SK-N-SH (cell line): ENCODE data around the gene CABLES2. TPM values are rescaled to one million over a fixed set of nuclear protein-coding genes. Genes with fewer than 3 reads are reported as not detected.
A peak's percentile ranks its signal among the peaks of the same experiment; 100 is the strongest.

ENCODE experiments used
- CTCF ChIA-PET: fragments of 300-600, 350-600 bp; formaldehyde crosslinking; extraction: SDS; loops from one replicate; lab custom pipeline; 2021; lab: Yijun Ruan, JAX
- POLR2A ChIA-PET: fragments of 350-600 bp; sonication (Branson Sonifier 250); formaldehyde crosslinking; extraction: SDS; loops from one replicate; lab custom pipeline; 2020; ENCODE audit warnings: antibody characterized with exemption, inconsistent platforms; lab: Yijun Ruan, JAX
- DNase-seq: peaks from one replicate; pipeline ENCODE4 v3.0.0; 2012
- H2AFZ ChIP-seq: fragments of 200-600 bp; sonication (generic); 2 replicates; pipeline ENCODE4 v1.8.1; 2016; ENCODE audit warnings: antibody characterized with exemption, mild to moderate bottlenecking, low read depth
- H3F3A ChIP-seq: fragments of 200-600 bp; sonication (generic); replicated peaks from 2 replicates; pipeline ENCODE3; 2016; ENCODE audit warnings: antibody characterized with exemption, mild to moderate bottlenecking; ENCODE audit not compliant: insufficient read depth
- H3K27ac ChIP-seq, 2 experiments: fragments of 200-500 bp in 1 of 2; fragments of 200-600 bp in 1 of 2; sonication (Bioruptor generic) in 1 of 2; sonication (generic), shearing (Covaris generic) in 1 of 2; 2 replicates each; pipeline versions ENCODE4 v1.5.1 to v1.6.1; 2014 to 2016; ENCODE audit warnings: low read depth in 2 of 2, inconsistent platforms in 1 of 2, low read length in 1 of 2, mild to moderate bottlenecking in 1 of 2, mixed read lengths in 1 of 2
- H3K27me3 ChIP-seq: fragments of 200-600 bp; sonication (generic), shearing (Covaris generic); 2 replicates; pipeline ENCODE4 v1.6.1; 2016; ENCODE audit warnings: mixed run types; ENCODE audit not compliant: insufficient read depth
- H3K36me3 ChIP-seq, 2 experiments: fragments of 200-500 bp in 1 of 2; fragments of 200-600 bp in 1 of 2; sonication (Bioruptor generic) in 1 of 2; sonication (generic) in 1 of 2; replicated peaks in 1 of 2; 2 replicates each; pipeline versions ENCODE3 to v1.5.1; 2014 to 2016; ENCODE audit warnings: low read length in 1 of 2, mild to moderate bottlenecking in 1 of 2; ENCODE audit not compliant: insufficient read depth in 2 of 2, control insufficient read depth in 1 of 2
- H3K4me1 ChIP-seq, 2 experiments: fragments of 200-500 bp in 1 of 2; fragments of 200-600 bp in 1 of 2; sonication (Bioruptor generic) in 1 of 2; sonication (generic), shearing (Covaris generic) in 1 of 2; 2 replicates each; pipeline versions ENCODE4 v1.5.1 to v1.6.1; 2014 to 2016; ENCODE audit warnings: low read depth in 1 of 2, low read length in 1 of 2, mixed run types in 1 of 2; ENCODE audit not compliant: insufficient read depth in 2 of 2, control insufficient read depth in 1 of 2
- H3K4me2 ChIP-seq: fragments of 200-600 bp; sonication (generic), shearing (Covaris generic); 2 replicates; pipeline ENCODE4 v1.6.1; 2017; ENCODE audit warnings: mixed run types
- H3K4me3 ChIP-seq, 2 experiments: fragments of 200-500 bp in 1 of 2; fragments of 200-600 bp in 1 of 2; sonication (Bioruptor generic) in 1 of 2; sonication (generic), shearing (Covaris generic) in 1 of 2; 2 replicates each; pipeline versions ENCODE4 v1.5.1 to v1.8.1; 2014 to 2016; ENCODE audit warnings: low read depth in 2 of 2, inconsistent platforms in 1 of 2, low read length in 1 of 2, mild to moderate bottlenecking in 1 of 2, mixed read lengths in 1 of 2, moderate library complexity in 1 of 2
- H3K79me2 ChIP-seq: fragments of 200-600 bp; sonication (generic); 2 replicates; pipeline ENCODE4 v1.8.1; 2017; ENCODE audit warnings: mild to moderate bottlenecking; ENCODE audit not compliant: insufficient read depth
- H3K9ac ChIP-seq: fragments of 200-600 bp; sonication (generic); 2 replicates; pipeline ENCODE4 v1.6.1; 2017; ENCODE audit warnings: mixed run types
- H3K9me2 ChIP-seq: fragments of 200-600 bp; sonication (generic); 2 replicates; pipeline ENCODE4 v1.6.1; 2017; ENCODE audit warnings: mixed run types
- H3K9me3 ChIP-seq: fragments of 200-600 bp; sonication (generic); 2 replicates; pipeline ENCODE4 v1.6.1; 2017; ENCODE audit warnings: mixed run types, mild to moderate bottlenecking, moderate library complexity
- H4K20me1 ChIP-seq: fragments of 200-600 bp; sonication (generic); 2 replicates; pipeline ENCODE4 v1.6.1; 2017; ENCODE audit warnings: mild to moderate bottlenecking, mixed run types; ENCODE audit not compliant: insufficient read depth
- CHD2 ChIP-seq: fragments of 150-350 bp; IDR thresholded peaks from 2 replicates; pipeline ENCODE4 v1.6.1; 2018; ENCODE audit warnings: low read length; ENCODE audit not compliant: partially characterized antibody
- ELF1 ChIP-seq: IDR thresholded peaks from 2 replicates; pipeline ENCODE4 v1.4.0; 2012
- FOSL2 ChIP-seq: IDR thresholded peaks from 2 replicates; pipeline ENCODE4 v1.4.0; 2012; ENCODE audit warnings: low read depth, mild to moderate bottlenecking, moderate library complexity, borderline replicate concordance
- FOXJ3 ChIP-seq: sonication (generic); formaldehyde crosslinking; IDR thresholded peaks from 2 replicates; pipeline ENCODE4 v1.5.1; 2020; ENCODE audit warnings: mild to moderate bottlenecking, missing genetic modification reagents
- FOXM1 ChIP-seq: IDR thresholded peaks from 2 replicates; pipeline ENCODE4 v1.4.0; 2012; ENCODE audit warnings: low read depth, mild to moderate bottlenecking
- GATA2 ChIP-seq: sonication (generic); formaldehyde crosslinking; IDR thresholded peaks from 2 replicates; pipeline ENCODE4 v1.5.0; 2020; ENCODE audit warnings: mild to moderate bottlenecking, missing genetic modification reagents
- JUND ChIP-seq: IDR thresholded peaks from 2 replicates; pipeline ENCODE4 v1.4.0; 2012
- MXI1 ChIP-seq: IDR thresholded peaks from 2 replicates; pipeline ENCODE4 v1.6.1; 2012; ENCODE audit warnings: mild to moderate bottlenecking, low read depth, low read length, improper control_type of control experiment
- NFIC ChIP-seq: IDR thresholded peaks from 2 replicates; pipeline ENCODE4 v1.4.0; 2012; ENCODE audit warnings: borderline replicate concordance
- NRF1 ChIP-seq: IDR thresholded peaks from 2 replicates; pipeline ENCODE4 v1.6.1; 2012; ENCODE audit warnings: low read depth, mild to moderate bottlenecking, low read length
- POLR2AphosphoS5 ChIP-seq: IDR thresholded peaks from 2 replicates; pipeline ENCODE4 v1.6.1; 2012; ENCODE audit warnings: low read depth, low read length
- SIN3A ChIP-seq: IDR thresholded peaks from 2 replicates; pipeline ENCODE4 v1.6.1; 2012; ENCODE audit warnings: low read depth, mild to moderate bottlenecking, low read length, moderate library complexity, borderline replicate concordance
- TAF1 ChIP-seq: IDR thresholded peaks from 2 replicates; pipeline ENCODE4 v1.6.1; 2012; ENCODE audit warnings: low read depth, mild to moderate bottlenecking, low read length, moderate library complexity, borderline replicate concordance
- TCF12 ChIP-seq: IDR thresholded peaks from 2 replicates; pipeline ENCODE4 v1.4.0; 2012
- TEAD4 ChIP-seq: IDR thresholded peaks from 2 replicates; pipeline ENCODE4 v1.4.0; 2012; ENCODE audit warnings: mild to moderate bottlenecking, borderline replicate concordance; ENCODE audit not compliant: insufficient read depth
- WGBS: methylation state at CpG from one replicate; pipeline ENCODE4 v1.1.6; 2017; ENCODE audit warnings: low lambda C conversion rate; 5-methylcytosine and 5-hydroxymethylcytosine counted together
- polyA plus RNA-seq, 3 experiments: library from polyadenylated mRNA; depleted of rRNA; stranded (reverse); fragments of >200 nt; gene quantifications; 2 replicates each; pipeline ENCODE4 v1.2.3, GENCODE V29; 2012
- TF ChIP-seq, protein P1 (sequence below): IDR thresholded peaks from 2 replicates; pipeline ENCODE4 v1.6.1; 2012; ENCODE audit warnings: mild to moderate bottlenecking, low read depth, low read length, moderate library complexity
- TF ChIP-seq, protein P2 (sequence below): IDR thresholded peaks from 2 replicates; pipeline ENCODE4 v1.4.0; 2012; ENCODE audit warnings: low read depth
- TF ChIP-seq, protein P3 (sequence below): fragments of 150-350 bp; IDR thresholded peaks from 2 replicates; pipeline ENCODE4 v1.6.1; 2017; ENCODE audit warnings: antibody characterized with exemption, low read length, low read depth, borderline replicate concordance
- TF ChIP-seq, protein P4 (sequence below): IDR thresholded peaks from 2 replicates; pipeline ENCODE4 v1.4.0; 2012; ENCODE audit warnings: low read depth, borderline replicate concordance
- TF ChIP-seq, protein P5 (sequence below): IDR thresholded peaks from 2 replicates; pipeline ENCODE4; 2012

CABLES2 gene
- polyA plus RNA-seq, 1 of the 3 experiments (the other 2 are of a cell fraction) = 4.8 TPM

DNA sequence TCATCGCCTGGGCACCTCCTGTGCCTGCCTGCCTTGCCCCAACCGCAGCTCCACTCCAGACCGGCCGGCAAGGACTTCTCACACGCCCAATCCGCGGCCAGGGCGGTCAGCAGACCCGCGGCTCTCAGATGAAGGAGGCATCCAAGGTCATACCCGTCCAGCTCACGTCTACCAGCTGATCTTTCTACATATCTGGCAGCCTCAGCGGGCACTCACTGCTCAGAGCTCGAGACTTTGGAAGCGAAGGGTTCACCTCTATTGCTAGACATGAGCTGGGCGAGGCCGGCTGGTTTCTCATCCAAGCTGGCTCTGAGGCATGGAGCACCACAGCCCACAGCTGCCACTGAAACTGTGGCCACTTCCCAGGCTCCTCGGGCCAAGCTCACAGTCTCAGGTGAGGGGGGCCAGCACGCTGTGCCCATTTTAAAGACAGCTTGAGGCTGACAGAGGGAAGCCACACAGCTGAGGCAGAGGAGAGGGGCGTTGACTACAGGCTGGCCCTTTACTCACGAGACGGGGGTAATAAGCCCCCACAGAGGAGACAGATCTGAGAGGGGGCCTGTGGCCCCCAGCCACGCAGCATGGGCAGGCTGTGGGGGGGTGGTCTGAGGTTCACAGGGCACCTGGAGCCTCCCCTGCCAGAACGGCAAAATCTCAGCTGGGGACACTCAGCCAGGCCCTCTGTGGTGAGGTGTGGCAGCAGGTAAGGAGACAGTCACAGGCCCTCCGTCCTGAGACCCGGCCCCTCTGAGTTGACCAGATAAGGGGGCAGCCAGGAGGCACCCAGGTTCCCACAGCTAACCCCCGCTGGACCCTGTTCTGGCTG, 42.0 kb downstream of the CABLES2 start:
- H3K36me3 ChIP-seq = peaks cover 0 to 7% of the 10 kb centered on the region in 2 experiments
- H3K27me3 ChIP-seq = no peaks in the 10 kb centered on the region
- peak overlapping the region in 1 of 2 experiments; percentile 89; a peak in 1 of 4 replicates for H3K4me3 ChIP-seq
- CTCF ChIA-PET = interaction anchor here (0.9 to 12.0 kb wide), 6 partner anchors 9 to 64 kb away, joined by 3 to 127 read pairs (median 9); partner anchors contain the start of gene ADRM1
- peak overlapping the region; percentile 83 for H3K4me2 ChIP-seq
- H3F3A ChIP-seq = peaks cover 6% of the 10 kb centered on the region
- H3K9ac ChIP-seq = no peak overlapping the region
- peaks cover 26 to 73% of the 10 kb centered on the region in 2 experiments; a peak in 3 of 4 replicates for H3K4me1 ChIP-seq
- H3K9me3 ChIP-seq = no peaks in the 10 kb centered on the region
- POLR2A ChIA-PET = interaction anchor here (1.5 to 1.9 kb wide), 2 partner anchors 22 to 25 kb away, joined by 3 to 9 read pairs; partner anchors contain the start of gene RPS21
- peaks cover 28% of the 10 kb centered on the region for H3K79me2 ChIP-seq
- H3K9me2 ChIP-seq = no peaks in the 10 kb centered on the region
- H4K20me1 ChIP-seq = peaks cover 24% of the 10 kb centered on the region
- H2AFZ ChIP-seq = no peak overlapping the region
- TF ChIP-seq NRF1 (no peak), JUND (no peak), FOXJ3 (no peak), TEAD4 (no peak), CHD2 (no peak), MXI1 (no peak), ELF1 (no peak), POLR2AphosphoS5 (no peak), FOXM1 (no peak), TAF1 (no peak), NFIC (no peak), GATA2 (CRISPR knock-in tag) (no peak), TCF12 (no peak), FOSL2 (no peak), SIN3A (no peak)
- TF ChIP-seq, protein P1, sequence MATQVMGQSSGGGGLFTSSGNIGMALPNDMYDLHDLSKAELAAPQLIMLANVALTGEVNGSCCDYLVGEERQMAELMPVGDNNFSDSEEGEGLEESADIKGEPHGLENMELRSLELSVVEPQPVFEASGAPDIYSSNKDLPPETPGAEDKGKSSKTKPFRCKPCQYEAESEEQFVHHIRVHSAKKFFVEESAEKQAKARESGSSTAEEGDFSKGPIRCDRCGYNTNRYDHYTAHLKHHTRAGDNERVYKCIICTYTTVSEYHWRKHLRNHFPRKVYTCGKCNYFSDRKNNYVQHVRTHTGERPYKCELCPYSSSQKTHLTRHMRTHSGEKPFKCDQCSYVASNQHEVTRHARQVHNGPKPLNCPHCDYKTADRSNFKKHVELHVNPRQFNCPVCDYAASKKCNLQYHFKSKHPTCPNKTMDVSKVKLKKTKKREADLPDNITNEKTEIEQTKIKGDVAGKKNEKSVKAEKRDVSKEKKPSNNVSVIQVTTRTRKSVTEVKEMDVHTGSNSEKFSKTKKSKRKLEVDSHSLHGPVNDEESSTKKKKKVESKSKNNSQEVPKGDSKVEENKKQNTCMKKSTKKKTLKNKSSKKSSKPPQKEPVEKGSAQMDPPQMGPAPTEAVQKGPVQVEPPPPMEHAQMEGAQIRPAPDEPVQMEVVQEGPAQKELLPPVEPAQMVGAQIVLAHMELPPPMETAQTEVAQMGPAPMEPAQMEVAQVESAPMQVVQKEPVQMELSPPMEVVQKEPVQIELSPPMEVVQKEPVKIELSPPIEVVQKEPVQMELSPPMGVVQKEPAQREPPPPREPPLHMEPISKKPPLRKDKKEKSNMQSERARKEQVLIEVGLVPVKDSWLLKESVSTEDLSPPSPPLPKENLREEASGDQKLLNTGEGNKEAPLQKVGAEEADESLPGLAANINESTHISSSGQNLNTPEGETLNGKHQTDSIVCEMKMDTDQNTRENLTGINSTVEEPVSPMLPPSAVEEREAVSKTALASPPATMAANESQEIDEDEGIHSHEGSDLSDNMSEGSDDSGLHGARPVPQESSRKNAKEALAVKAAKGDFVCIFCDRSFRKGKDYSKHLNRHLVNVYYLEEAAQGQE = no peak
- TF ChIP-seq, protein P2, sequence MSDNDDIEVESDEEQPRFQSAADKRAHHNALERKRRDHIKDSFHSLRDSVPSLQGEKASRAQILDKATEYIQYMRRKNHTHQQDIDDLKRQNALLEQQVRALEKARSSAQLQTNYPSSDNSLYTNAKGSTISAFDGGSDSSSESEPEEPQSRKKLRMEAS = no peak
- TF ChIP-seq, protein P3, sequence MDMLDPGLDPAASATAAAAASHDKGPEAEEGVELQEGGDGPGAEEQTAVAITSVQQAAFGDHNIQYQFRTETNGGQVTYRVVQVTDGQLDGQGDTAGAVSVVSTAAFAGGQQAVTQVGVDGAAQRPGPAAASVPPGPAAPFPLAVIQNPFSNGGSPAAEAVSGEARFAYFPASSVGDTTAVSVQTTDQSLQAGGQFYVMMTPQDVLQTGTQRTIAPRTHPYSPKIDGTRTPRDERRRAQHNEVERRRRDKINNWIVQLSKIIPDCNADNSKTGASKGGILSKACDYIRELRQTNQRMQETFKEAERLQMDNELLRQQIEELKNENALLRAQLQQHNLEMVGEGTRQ = no peak
- TF ChIP-seq, protein P4, sequence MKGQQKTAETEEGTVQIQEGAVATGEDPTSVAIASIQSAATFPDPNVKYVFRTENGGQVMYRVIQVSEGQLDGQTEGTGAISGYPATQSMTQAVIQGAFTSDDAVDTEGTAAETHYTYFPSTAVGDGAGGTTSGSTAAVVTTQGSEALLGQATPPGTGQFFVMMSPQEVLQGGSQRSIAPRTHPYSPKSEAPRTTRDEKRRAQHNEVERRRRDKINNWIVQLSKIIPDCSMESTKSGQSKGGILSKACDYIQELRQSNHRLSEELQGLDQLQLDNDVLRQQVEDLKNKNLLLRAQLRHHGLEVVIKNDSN = no peak
- TF ChIP-seq, protein P5, sequence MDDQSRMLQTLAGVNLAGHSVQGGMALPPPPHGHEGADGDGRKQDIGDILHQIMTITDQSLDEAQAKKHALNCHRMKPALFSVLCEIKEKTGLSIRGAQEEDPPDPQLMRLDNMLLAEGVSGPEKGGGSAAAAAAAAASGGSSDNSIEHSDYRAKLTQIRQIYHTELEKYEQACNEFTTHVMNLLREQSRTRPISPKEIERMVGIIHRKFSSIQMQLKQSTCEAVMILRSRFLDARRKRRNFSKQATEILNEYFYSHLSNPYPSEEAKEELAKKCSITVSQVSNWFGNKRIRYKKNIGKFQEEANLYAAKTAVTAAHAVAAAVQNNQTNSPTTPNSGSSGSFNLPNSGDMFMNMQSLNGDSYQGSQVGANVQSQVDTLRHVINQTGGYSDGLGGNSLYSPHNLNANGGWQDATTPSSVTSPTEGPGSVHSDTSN = no peak
- no peak overlapping the region for H3K27ac ChIP-seq
- 78% methylated on average over 17 of the region's 27 CpGs for WGBS
- DNase-seq = no peak
